HepG2 (cell line): ENCODE data around the gene TBL3. TPM values are rescaled to one million over a fixed set of nuclear protein-coding genes. Genes with fewer than 3 reads are reported as not detected.

ENCODE experiments used
- DNMT3B ChIP-seq: conservative IDR thresholded peaks from 2 replicates; pipeline ENCODE4 v1.6.1; 2016; ENCODE audit warnings: missing biosample characterization, control low read depth
- FOXA1 ChIP-seq, 2 experiments: fragments of 450-650 bp in 1 of 2; sonication (generic) in 1 of 2; formaldehyde crosslinking in 1 of 2; IDR thresholded peaks; 2 replicates each; pipeline versions ENCODE4 v1.4.0 to v1.6.1; 2016 to 2020; ENCODE audit warnings: missing genetic modification reagents in 1 of 2
- GABPB1 ChIP-seq: IDR thresholded peaks from 2 replicates; pipeline ENCODE4 v1.6.1; 2016; ENCODE audit warnings: mild to moderate bottlenecking, missing genetic modification reagents, moderate library complexity, missing compliant biosample characterization
- HNRNPLL ChIP-seq: fragments of 200-400 bp; formaldehyde crosslinking; IDR thresholded peaks from 2 replicates; pipeline ENCODE4 v1.6.1; 2017; ENCODE audit warnings: mild to moderate bottlenecking, low read depth, low read length; ENCODE audit not compliant: poor library complexity, severe bottlenecking
- NFE2 ChIP-seq: sonication (generic); formaldehyde crosslinking; IDR thresholded peaks from 2 replicates; pipeline ENCODE4 v1.4.0; 2020; ENCODE audit warnings: missing genetic modification reagents
- REL ChIP-seq: sonication (generic); formaldehyde crosslinking; conservative IDR thresholded peaks from 2 replicates; pipeline ENCODE4 v1.8.0; 2022; ENCODE audit warnings: mild to moderate bottlenecking, missing genetic modification reagents, moderate library complexity
- SMYD3 ChIP-seq: sonication (generic); formaldehyde crosslinking; IDR thresholded peaks from 2 replicates; pipeline ENCODE4 v1.8.1; 2023; ENCODE audit warnings: mild to moderate bottlenecking, missing genetic modification reagents
- ZNF263 ChIP-seq: sonication (generic); formaldehyde crosslinking; IDR thresholded peaks from 2 replicates; pipeline ENCODE4 v1.4.0; 2020; ENCODE audit warnings: missing genetic modification reagents
- ZNF556 ChIP-seq: sonication (generic); formaldehyde crosslinking; IDR thresholded peaks from 2 replicates; pipeline ENCODE4 v1.4.0; 2020; ENCODE audit warnings: mild to moderate bottlenecking, missing genetic modification reagents, borderline replicate concordance
- ZNF7 ChIP-seq: IDR thresholded peaks from 2 replicates; pipeline ENCODE4 v1.6.1; 2016; ENCODE audit warnings: missing biosample characterization, missing genetic modification reagents
- ZNF720 ChIP-seq: sonication (generic); formaldehyde crosslinking; IDR thresholded peaks from 2 replicates; pipeline ENCODE4 v1.4.0; 2020; ENCODE audit warnings: missing genetic modification reagents
- polyA plus RNA-seq, 8 experiments: library from polyadenylated mRNA; depleted of rRNA in 3 of 8; stranded (reverse) in 7 of 8; unstranded in 1 of 8; fragments of >200 nt; fragmentation: Illumina TruSeq in 4 of 8; extraction: Trizol in 4 of 8; gene quantifications; 2 replicates each; pipeline versions ENCODE4 v1.2.1 to v1.2.3, GENCODE V29; 2011 to 2016; ENCODE audit warnings: low read depth in 4 of 8, missing spikeins in 1 of 8, mixed read lengths in 1 of 8; ENCODE audit not compliant: insufficient read depth in 1 of 8
- total RNA-seq, 5 experiments: library from RNA; depleted of rRNA; stranded (reverse); fragments of >200 nt; fragmentation: Illumina TruSeq; extraction: Trizol; gene quantifications; 2 replicates each; pipeline ENCODE4 v1.2.3, GENCODE V29; 2016; ENCODE audit warnings: low read depth in 1 of 5
- TF ChIP-seq, protein P1 (sequence below): sonication (generic); formaldehyde crosslinking; IDR thresholded peaks from 2 replicates; pipeline ENCODE4 v1.4.0; 2020; ENCODE audit warnings: missing genetic modification reagents
- TF ChIP-seq, protein P2 (sequence below): IDR thresholded peaks from 2 replicates; pipeline ENCODE4 v1.6.1; 2016; ENCODE audit warnings: missing biosample characterization, missing genetic modification reagents, low read depth
- TF ChIP-seq, protein P3 (sequence below): sonication (generic); formaldehyde crosslinking; IDR thresholded peaks from 2 replicates; pipeline ENCODE4 v1.4.0; 2020; ENCODE audit warnings: missing genetic modification reagents
- TF ChIP-seq, protein P4 (sequence below): sonication (generic); formaldehyde crosslinking; IDR thresholded peaks from 2 replicates; pipeline ENCODE4 v1.4.0; 2020; ENCODE audit warnings: missing genetic modification reagents, borderline replicate concordance
- TF ChIP-seq, protein P5 (sequence below): sonication (generic); formaldehyde crosslinking; IDR thresholded peaks from 2 replicates; pipeline ENCODE4 v1.5.0; 2020; ENCODE audit warnings: missing genetic modification reagents

Gene TBL3
- total and polyA plus RNA-seq, 2 of the 13 experiments (the other 11 are each of a cell fraction or from before 2014, with no cell fraction given): 16.8 to 38.0 TPM

DNA sequence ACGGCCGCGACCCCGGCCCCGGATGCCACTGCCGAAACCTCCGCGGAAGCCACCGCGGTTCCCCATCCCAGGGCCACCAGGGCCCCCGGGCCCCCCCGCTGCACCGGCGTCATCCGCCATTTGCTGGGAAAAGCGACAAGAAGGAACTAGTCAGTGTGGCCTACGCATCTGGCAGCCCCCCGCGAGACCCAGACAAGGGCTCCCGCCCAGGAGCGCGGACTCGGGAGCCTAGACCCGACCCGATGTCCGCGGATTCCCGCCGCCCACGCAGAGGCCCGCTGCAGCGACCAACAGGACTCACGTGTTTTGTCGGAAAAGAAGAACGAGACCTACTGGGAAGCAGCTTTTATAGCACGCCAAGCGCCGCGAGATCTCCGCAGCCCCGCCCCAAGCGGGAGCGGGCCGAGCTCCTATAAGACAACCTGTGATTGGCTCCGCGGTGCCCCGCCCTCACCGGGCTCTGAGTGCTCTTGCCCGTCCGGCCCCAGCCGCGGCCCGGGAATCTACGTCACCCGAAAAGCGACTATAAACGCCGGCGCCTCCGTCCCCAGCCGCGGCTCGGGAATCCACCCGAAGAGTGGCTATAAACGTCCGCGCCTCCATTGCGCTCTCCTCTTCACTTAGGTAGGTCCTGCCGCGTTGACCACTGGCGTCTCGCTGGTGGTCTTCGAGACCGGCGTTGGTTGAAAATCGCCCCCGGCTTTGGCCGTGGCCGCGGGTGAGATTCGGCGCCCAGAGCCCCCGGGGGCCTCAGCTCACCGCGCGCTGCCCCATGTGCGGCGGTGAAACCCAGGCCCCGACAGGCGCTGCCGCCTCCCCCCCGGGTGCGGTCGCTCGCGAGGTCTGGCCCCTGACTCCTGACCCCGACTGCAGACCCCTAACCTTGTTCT lies 7.1 kb upstream of the TBL3 start, which contains the start of gene RPS2 (continued):
- TF ChIP-seq, protein P1, sequence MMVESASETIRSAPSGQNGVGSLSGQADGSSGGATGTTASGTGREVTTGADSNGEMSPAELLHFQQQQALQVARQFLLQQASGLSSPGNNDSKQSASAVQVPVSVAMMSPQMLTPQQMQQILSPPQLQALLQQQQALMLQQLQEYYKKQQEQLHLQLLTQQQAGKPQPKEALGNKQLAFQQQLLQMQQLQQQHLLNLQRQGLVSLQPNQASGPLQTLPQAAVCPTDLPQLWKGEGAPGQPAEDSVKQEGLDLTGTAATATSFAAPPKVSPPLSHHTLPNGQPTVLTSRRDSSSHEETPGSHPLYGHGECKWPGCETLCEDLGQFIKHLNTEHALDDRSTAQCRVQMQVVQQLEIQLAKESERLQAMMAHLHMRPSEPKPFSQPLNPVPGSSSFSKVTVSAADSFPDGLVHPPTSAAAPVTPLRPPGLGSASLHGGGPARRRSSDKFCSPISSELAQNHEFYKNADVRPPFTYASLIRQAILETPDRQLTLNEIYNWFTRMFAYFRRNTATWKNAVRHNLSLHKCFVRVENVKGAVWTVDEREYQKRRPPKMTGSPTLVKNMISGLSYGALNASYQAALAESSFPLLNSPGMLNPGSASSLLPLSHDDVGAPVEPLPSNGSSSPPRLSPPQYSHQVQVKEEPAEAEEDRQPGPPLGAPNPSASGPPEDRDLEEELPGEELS (CRISPR knock-in tag): peak; percentile 36; the same call in 1 of the 2 replicates
- TF ChIP-seq, protein P2, sequence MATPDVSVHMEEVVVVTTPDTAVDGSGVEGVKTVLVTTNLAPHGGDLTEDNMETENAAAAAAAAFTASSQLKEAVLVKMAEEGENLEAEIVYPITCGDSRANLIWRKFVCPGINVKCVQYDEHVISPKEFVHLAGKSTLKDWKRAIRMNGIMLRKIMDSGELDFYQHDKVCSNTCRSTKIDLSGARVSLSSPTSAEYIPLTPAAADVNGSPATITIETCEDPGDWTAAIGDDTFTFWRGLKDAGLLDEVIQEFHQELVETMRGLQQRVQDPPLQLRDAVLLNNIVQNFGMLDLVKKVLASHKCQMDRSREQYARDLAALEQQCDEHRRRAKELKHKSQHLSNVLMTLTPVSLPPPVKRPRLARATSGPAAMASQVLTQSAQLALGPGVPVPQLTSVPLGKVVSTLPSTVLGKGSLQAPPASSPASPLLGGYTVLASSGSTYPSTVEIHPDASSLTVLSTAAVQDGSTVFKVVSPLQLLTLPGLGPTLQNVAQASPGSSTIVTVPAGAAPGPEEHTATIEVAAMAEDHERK (CRISPR knock-in tag): no peak
- TF ChIP-seq HNRNPLL (peak; percentile 61), DNMT3B (CRISPR knock-in tag) (0 out of 2 replicates have a peak, but pooled peaks have one; percentile 60), ZNF263 (CRISPR knock-in tag) (peak; percentile 72), NFE2 (CRISPR knock-in tag) (no peak), ZNF720 (no peak), ZNF7 (no peak), REL (CRISPR knock-in tag) (no peak), SMYD3 (no peak), ZNF556 (CRISPR knock-in tag) (no peak), GABPB1 (CRISPR knock-in tag) (peak; percentile 89), FOXA1 (IDR thresholded peaks at IDR 0.05) (no peak), FOXA1 (CRISPR knock-in tag; IDR thresholded peaks at IDR 0.05) (no peak)
- TF ChIP-seq, protein P3, sequence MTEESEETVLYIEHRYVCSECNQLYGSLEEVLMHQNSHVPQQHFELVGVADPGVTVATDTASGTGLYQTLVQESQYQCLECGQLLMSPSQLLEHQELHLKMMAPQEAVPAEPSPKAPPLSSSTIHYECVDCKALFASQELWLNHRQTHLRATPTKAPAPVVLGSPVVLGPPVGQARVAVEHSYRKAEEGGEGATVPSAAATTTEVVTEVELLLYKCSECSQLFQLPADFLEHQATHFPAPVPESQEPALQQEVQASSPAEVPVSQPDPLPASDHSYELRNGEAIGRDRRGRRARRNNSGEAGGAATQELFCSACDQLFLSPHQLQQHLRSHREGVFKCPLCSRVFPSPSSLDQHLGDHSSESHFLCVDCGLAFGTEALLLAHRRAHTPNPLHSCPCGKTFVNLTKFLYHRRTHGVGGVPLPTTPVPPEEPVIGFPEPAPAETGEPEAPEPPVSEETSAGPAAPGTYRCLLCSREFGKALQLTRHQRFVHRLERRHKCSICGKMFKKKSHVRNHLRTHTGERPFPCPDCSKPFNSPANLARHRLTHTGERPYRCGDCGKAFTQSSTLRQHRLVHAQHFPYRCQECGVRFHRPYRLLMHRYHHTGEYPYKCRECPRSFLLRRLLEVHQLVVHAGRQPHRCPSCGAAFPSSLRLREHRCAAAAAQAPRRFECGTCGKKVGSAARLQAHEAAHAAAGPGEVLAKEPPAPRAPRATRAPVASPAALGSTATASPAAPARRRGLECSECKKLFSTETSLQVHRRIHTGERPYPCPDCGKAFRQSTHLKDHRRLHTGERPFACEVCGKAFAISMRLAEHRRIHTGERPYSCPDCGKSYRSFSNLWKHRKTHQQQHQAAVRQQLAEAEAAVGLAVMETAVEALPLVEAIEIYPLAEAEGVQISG: peak; percentile 85
- TF ChIP-seq, protein P4, sequence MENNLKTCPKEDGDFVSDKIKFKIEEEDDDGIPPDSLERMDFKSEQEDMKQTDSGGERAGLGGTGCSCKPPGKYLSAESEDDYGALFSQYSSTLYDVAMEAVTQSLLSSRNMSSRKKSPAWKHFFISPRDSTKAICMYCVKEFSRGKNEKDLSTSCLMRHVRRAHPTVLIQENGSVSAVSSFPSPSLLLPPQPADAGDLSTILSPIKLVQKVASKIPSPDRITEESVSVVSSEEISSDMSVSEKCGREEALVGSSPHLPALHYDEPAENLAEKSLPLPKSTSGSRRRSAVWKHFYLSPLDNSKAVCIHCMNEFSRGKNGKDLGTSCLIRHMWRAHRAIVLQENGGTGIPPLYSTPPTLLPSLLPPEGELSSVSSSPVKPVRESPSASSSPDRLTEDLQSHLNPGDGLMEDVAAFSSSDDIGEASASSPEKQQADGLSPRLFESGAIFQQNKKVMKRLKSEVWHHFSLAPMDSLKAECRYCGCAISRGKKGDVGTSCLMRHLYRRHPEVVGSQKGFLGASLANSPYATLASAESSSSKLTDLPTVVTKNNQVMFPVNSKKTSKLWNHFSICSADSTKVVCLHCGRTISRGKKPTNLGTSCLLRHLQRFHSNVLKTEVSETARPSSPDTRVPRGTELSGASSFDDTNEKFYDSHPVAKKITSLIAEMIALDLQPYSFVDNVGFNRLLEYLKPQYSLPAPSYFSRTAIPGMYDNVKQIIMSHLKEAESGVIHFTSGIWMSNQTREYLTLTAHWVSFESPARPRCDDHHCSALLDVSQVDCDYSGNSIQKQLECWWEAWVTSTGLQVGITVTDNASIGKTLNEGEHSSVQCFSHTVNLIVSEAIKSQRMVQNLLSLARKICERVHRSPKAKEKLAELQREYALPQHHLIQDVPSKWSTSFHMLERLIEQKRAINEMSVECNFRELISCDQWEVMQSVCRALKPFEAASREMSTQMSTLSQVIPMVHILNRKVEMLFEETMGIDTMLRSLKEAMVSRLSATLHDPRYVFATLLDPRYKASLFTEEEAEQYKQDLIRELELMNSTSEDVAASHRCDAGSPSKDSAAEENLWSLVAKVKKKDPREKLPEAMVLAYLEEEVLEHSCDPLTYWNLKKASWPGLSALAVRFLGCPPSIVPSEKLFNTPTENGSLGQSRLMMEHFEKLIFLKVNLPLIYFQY (CRISPR knock-in tag): 0 out of 2 replicates have a peak, but pooled peaks have one; percentile 58
- TF ChIP-seq, protein P5, sequence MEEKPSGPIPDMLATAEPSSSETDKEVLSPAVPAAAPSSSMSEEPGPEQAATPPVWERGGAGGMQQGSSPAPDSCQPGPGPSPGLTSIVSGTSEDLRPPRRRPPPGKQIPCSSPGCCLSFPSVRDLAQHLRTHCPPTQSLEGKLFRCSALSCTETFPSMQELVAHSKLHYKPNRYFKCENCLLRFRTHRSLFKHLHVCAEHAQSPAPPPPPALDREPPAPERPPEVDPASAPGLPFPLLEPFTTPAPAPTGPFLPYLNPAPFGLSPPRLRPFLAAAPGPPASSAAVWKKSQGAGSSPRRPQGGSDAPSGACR (CRISPR knock-in tag): peak; percentile 81; the same call in 1 of the 2 replicates
